HG02981 (cell line): Measurements from ENCODE around the gene RBM26.
"Not testable (repeated sequence)": the region's sequence is repeated elsewhere in the genome, so short reads cannot be mapped to it uniquely, and the experiment has no call there.

Experiments
- ATAC-seq: cut with Tn5 transposase; IDR thresholded peaks from one replicate; pipeline ENCODE4 v1.9.1; 2021; ENCODE audit warnings: mild to moderate bottlenecking, moderate library complexity; ENCODE audit not compliant: unreplicated experiment

The RBM26 gene

GRCh38 chr13:79387853-79388252 lies 18.2 kb downstream of the RBM26 start:
- ATAC-seq: no peak

- ATAC-seq: peak; percentile 2
Measured at GRCh38 chr13:79386125-79386826, 19.8 kb downstream of the RBM26 start.

GRCh38 chr13:79385694-79386093 lies 20.4 kb downstream of the RBM26 start:
- ATAC-seq: peak; percentile 93

- no peak for ATAC-seq
Measured at GRCh38 chr13:79384022-79384610, 21.9 kb downstream of the RBM26 start.

- peak; percentile 34 for ATAC-seq
Measured at GRCh38 chr13:79382545-79383275, 23.3 kb downstream of the RBM26 start.

- ATAC-seq: no peak
Measured at GRCh38 chr13:79380997-79381396, 25.1 kb downstream of the RBM26 start.

- ATAC-seq: no peak
Measured at GRCh38 chr13:79379274-79379673, 26.8 kb downstream of the RBM26 start.

GRCh38 chr13:79376843-79377242 lies 29.2 kb downstream of the RBM26 start:
- no peak for ATAC-seq

GRCh38 chr13:79374578-79374977 lies 31.5 kb downstream of the RBM26 start:
- no peak for ATAC-seq

GRCh38 chr13:79373916-79374315 lies 32.1 kb downstream of the RBM26 start:
- ATAC-seq: no peak

- no peak for ATAC-seq
Measured at GRCh38 chr13:79369226-79369625, 36.8 kb downstream of the RBM26 start.

- no peak for ATAC-seq
Measured at GRCh38 chr13:79365981-79366380, 40.1 kb downstream of the RBM26 start.

GRCh38 chr13:79361299-79361698 lies 44.8 kb downstream of the RBM26 start:
- no peak for ATAC-seq

GRCh38 chr13:79360095-79360494 lies 46.0 kb downstream of the RBM26 start:
- ATAC-seq: peak; percentile 52

- no peak for ATAC-seq
Measured at GRCh38 chr13:79359064-79359463, 47.0 kb downstream of the RBM26 start.

GRCh38 chr13:79354285-79354684 lies 51.8 kb downstream of the RBM26 start:
- ATAC-seq: no peak

GRCh38 chr13:79353693-79354092 lies 52.4 kb downstream of the RBM26 start:
- no peak for ATAC-seq

- ATAC-seq: no peak
Measured at GRCh38 chr13:79352107-79352506, 53.9 kb downstream of the RBM26 start.

- not testable (repeated sequence) for ATAC-seq
Measured at GRCh38 chr13:79349608-79350007, 56.4 kb downstream of the RBM26 start.

- ATAC-seq: no peak
Measured at GRCh38 chr13:79349011-79349410, 57.0 kb downstream of the RBM26 start.

GRCh38 chr13:79346300-79346914 lies 59.6 kb downstream of the RBM26 start:
- no peak for ATAC-seq

- no peak for ATAC-seq
Measured at GRCh38 chr13:79341202-79341601, 64.9 kb downstream of the RBM26 start.
